ENCODE data around the gene FLNB. TPM values are rescaled to one million over a fixed set of nuclear protein-coding genes. Genes with fewer than 3 reads are reported as not detected.
A peak's percentile ranks its signal among the peaks of the same experiment; 100 is the strongest.

The FLNB gene
- total and polyA plus RNA-seq, 2 of the 13 experiments (the other 11 are each of a cell fraction or from before 2014, with no cell fraction given), result 106 to 130 TPM

DNA sequence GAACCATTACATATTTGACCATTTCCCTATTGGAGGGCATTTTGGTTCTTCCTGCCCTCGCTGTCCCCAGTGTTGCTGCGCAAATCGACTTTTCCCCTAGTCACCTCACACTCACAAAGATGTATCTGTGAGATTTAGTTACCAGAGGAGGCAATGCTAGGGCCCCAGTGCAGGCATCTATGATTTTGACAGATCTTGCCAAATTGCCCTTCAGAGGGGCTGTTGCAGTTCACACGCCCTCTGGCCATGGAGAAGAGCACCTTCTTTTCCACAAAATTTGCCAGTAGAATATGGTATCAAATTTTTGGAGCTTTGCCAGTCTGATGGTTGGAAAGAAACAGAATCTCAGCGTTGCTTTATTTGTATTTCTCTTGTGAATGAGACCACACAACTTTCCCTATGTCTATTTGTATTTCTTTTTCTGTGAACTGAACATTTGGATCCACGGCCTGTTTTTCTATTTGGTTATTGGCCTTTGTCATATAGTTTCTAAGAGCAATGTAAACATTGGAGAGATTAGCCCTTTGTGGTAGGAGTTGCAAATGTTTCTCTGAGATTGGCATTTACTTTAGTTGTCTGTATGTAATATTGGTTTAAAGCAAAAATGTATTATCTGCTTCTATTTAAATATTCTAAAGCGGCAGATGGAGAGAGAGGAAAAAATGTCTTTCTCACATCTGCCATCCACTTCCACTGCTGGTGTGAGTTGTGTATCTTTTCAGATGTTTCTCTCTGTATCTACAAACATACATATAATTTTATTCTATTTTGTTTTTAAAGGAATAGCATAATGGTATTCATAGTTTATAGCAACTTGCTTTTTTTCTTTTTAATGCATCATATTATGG, 136.5 kb downstream of the FLNB start:
- Histone ChIP-seq H3K4me2 (ENCODE audit: low read depth, low read length) (peak overlapping the region; percentile 8; the same call in 1 of the 2 replicates), H2AFZ (ENCODE audit: low read length) (no peak overlapping the region), H3K27ac (ENCODE audit: extremely low read length, insufficient read depth, low read length) (peak overlapping the region; percentile 56), H3K4me3 (replicated peaks in 1 of 3; ENCODE audit: insufficient read depth in 1 of 3, low read depth in 2 of 3, low read length in 3 of 3) (no peak overlapping the region), H3K9me3 (ENCODE audit: low read length) (no peaks in the 10 kb centered on the region), H4K20me1 (ENCODE audit: insufficient read depth, low read length) (peaks cover 13% of the 10 kb centered on the region), H3K79me2 (ENCODE audit: insufficient read depth, low read length) (no peaks in the 10 kb centered on the region), H3K27me3 (ENCODE audit: control insufficient read depth in 1 of 2, insufficient read depth in 2 of 2, low read length in 2 of 2) (no peaks in the 10 kb centered on the region), H3K4me1 (ENCODE audit: insufficient read depth, low read length) (peaks cover 39% of the 10 kb centered on the region), H3K9ac (ENCODE audit: insufficient read depth, low read depth, low read length) (no peak overlapping the region), H3K36me3 (replicated peaks in 1 of 2; ENCODE audit: control insufficient read depth in 1 of 2, insufficient read depth in 2 of 2, low read length in 2 of 2) (peaks cover 60 to 87% of the 10 kb centered on the region in 2 experiments)
- DNase-seq (ENCODE audit: low spot score) (peak; percentile 82), ATAC-seq (peak; percentile 48), FAIRE-seq (no peak)
- ChIA-PET CTCF (ENCODE audit: low intra/inter-chr PET ratio, low total read pairs) (no interaction called here), POLR2A (interaction anchor here (1.5 kb wide), 1 partner anchor 41 kb away, joined by 3 read pairs; no protein-coding TSS in a partner anchor)
- WGBS (ENCODE audit: low lambda C conversion rate), result 59% methylated on average over 7 of the region's 7 CpGs
- in situ Hi-C loops (cut with HindIII; ENCODE audit: extremely low pct_ligation_motif_present, low pct_unique_long_range_greater_than_20kb), result no loop called here
- BruUV-seq (replicated peaks), result no TSS peak
- intact Hi-C loops (cut with micrococcal nuclease; ENCODE audit: unreplicated experiment), result loop anchor here (1.0 kb wide), 1 partner anchor 29 kb away; no protein-coding TSS in a partner anchor
- TF ChIP-seq, protein P1, sequence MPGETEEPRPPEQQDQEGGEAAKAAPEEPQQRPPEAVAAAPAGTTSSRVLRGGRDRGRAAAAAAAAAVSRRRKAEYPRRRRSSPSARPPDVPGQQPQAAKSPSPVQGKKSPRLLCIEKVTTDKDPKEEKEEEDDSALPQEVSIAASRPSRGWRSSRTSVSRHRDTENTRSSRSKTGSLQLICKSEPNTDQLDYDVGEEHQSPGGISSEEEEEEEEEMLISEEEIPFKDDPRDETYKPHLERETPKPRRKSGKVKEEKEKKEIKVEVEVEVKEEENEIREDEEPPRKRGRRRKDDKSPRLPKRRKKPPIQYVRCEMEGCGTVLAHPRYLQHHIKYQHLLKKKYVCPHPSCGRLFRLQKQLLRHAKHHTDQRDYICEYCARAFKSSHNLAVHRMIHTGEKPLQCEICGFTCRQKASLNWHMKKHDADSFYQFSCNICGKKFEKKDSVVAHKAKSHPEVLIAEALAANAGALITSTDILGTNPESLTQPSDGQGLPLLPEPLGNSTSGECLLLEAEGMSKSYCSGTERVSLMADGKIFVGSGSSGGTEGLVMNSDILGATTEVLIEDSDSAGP (CRISPR knock-in tag; IDR thresholded peaks at IDR 0.05; ENCODE audit: borderline replicate concordance), result no peak
- TF ChIP-seq GATAD2A (CRISPR knock-in tag; IDR thresholded peaks at IDR 0.05), result peak; percentile 90
- no peak for TF ChIP-seq NR2C2 (CRISPR knock-in tag; IDR thresholded peaks at IDR 0.05; ENCODE audit: borderline replicate concordance)
- 0 out of 2 replicates have a peak, but pooled peaks have one; percentile 40 for TF ChIP-seq CBFB (CRISPR knock-in tag; IDR thresholded peaks at IDR 0.05)
- no peak for TF ChIP-seq RBAK (CRISPR knock-in tag; IDR thresholded peaks at IDR 0.05)
- no peak for TF ChIP-seq NCOA5 (CRISPR knock-in tag; IDR thresholded peaks at IDR 0.05)
- TF ChIP-seq, protein P2, sequence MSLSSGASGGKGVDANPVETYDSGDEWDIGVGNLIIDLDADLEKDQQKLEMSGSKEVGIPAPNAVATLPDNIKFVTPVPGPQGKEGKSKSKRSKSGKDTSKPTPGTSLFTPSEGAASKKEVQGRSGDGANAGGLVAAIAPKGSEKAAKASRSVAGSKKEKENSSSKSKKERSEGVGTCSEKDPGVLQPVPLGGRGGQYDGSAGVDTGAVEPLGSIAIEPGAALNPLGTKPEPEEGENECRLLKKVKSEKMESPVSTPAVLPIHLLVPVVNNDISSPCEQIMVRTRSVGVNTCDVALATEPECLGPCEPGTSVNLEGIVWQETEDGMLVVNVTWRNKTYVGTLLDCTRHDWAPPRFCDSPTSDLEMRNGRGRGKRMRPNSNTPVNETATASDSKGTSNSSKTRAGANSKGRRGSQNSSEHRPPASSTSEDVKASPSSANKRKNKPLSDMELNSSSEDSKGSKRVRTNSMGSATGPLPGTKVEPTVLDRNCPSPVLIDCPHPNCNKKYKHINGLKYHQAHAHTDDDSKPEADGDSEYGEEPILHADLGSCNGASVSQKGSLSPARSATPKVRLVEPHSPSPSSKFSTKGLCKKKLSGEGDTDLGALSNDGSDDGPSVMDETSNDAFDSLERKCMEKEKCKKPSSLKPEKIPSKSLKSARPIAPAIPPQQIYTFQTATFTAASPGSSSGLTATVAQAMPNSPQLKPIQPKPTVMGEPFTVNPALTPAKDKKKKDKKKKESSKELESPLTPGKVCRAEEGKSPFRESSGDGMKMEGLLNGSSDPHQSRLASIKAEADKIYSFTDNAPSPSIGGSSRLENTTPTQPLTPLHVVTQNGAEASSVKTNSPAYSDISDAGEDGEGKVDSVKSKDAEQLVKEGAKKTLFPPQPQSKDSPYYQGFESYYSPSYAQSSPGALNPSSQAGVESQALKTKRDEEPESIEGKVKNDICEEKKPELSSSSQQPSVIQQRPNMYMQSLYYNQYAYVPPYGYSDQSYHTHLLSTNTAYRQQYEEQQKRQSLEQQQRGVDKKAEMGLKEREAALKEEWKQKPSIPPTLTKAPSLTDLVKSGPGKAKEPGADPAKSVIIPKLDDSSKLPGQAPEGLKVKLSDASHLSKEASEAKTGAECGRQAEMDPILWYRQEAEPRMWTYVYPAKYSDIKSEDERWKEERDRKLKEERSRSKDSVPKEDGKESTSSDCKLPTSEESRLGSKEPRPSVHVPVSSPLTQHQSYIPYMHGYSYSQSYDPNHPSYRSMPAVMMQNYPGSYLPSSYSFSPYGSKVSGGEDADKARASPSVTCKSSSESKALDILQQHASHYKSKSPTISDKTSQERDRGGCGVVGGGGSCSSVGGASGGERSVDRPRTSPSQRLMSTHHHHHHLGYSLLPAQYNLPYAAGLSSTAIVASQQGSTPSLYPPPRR (CRISPR knock-in tag; IDR thresholded peaks at IDR 0.05; ENCODE audit: borderline replicate concordance), result peak; percentile 90
- TF ChIP-seq ZNF382 (CRISPR knock-in tag; IDR thresholded peaks at IDR 0.05; ENCODE audit: borderline replicate concordance), result no peak
- TF ChIP-seq, protein P3, sequence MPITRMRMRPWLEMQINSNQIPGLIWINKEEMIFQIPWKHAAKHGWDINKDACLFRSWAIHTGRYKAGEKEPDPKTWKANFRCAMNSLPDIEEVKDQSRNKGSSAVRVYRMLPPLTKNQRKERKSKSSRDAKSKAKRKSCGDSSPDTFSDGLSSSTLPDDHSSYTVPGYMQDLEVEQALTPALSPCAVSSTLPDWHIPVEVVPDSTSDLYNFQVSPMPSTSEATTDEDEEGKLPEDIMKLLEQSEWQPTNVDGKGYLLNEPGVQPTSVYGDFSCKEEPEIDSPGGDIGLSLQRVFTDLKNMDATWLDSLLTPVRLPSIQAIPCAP (CRISPR knock-in tag; IDR thresholded peaks at IDR 0.05; ENCODE audit: low read depth), result no peak
- 0 out of 2 replicates have a peak, but pooled peaks have one; percentile 24 for TF ChIP-seq HMG20B (CRISPR knock-in tag; conservative IDR thresholded peaks at IDR 0.05)
- TF ChIP-seq LCORL (IDR thresholded peaks at IDR 0.05), result no peak
- TF ChIP-seq LCORL (CRISPR knock-in tag; IDR thresholded peaks at IDR 0.05), result no peak
- TF ChIP-seq, protein P4, sequence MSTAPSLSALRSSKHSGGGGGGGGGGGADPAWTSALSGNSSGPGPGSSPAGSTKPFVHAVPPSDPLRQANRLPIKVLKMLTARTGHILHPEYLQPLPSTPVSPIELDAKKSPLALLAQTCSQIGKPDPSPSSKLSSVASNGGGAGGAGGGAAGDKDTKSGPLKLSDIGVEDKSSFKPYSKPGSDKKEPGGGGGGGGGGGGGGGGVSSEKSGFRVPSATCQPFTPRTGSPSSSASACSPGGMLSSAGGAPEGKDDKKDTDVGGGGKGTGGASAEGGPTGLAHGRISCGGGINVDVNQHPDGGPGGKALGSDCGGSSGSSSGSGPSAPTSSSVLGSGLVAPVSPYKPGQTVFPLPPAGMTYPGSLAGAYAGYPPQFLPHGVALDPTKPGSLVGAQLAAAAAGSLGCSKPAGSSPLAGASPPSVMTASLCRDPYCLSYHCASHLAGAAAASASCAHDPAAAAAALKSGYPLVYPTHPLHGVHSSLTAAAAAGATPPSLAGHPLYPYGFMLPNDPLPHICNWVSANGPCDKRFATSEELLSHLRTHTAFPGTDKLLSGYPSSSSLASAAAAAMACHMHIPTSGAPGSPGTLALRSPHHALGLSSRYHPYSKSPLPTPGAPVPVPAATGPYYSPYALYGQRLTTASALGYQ (CRISPR knock-in tag; IDR thresholded peaks at IDR 0.05), result 0 out of 2 replicates have a peak, but pooled peaks have one; percentile 72
